Tibial nerve (tissue), 4 donors: ENCODE data around the gene CYP2B6. TPM values are rescaled to one million over a fixed set of nuclear protein-coding genes. Genes with fewer than 3 reads are reported as not detected.

ENCODE experiments used
- DNase-seq, 2 donors: peaks; one replicate each; pipeline ENCODE4 v3.0.0-alpha.2; 2019; ENCODE audit warnings: low spot score in 2 of 2
- H3K27ac ChIP-seq, 4 donors: fragments of 200-600 bp; sonication (generic) in 3 of 4; one replicate each; pipeline ENCODE4 v1.5.1; 2017 to 2019; ENCODE audit warnings: mild to moderate bottlenecking in 1 of 4
- H3K27me3 ChIP-seq, 2 donors: fragments of 200-600 bp; sonication (generic) in 1 of 2; one replicate each; pipeline versions ENCODE4 v1.5.1 to v1.6.0; 2017 to 2019
- H3K36me3 ChIP-seq, 3 donors: fragments of 200-600 bp; sonication (generic); one replicate each; pipeline ENCODE4 v1.5.1; 2018 to 2019
- H3K4me1 ChIP-seq, 4 donors: fragments of 200-600 bp; sonication (generic) in 3 of 4; one replicate each; pipeline ENCODE4 v1.5.1; 2017 to 2019
- H3K4me3 ChIP-seq, 4 donors: fragments of 200-600 bp; sonication (generic) in 3 of 4; one replicate each; pipeline ENCODE4 v1.5.1; 2017 to 2019; ENCODE audit warnings: mild to moderate bottlenecking in 1 of 4, moderate library complexity in 1 of 4
- H3K9me3 ChIP-seq, 4 donors: fragments of 200-600 bp; sonication (generic) in 3 of 4; one replicate each; pipeline ENCODE4 v1.5.1; 2017 to 2019
- CTCF ChIP-seq, 5 experiments: fragments of 200-600 bp in 3 of 5; fragments of 450-650 bp in 2 of 5; sonication (generic) in 3 of 5; IDR thresholded peaks; one replicate each; pipeline ENCODE4 v1.5.1; 2016 to 2019; ENCODE audit warnings: antibody characterized with exemption in 5 of 5, mild to moderate bottlenecking in 3 of 5, moderate library complexity in 2 of 5
- EP300 ChIP-seq, 2 donors: sonication (generic); formaldehyde crosslinking; IDR thresholded peaks; one replicate each; pipeline ENCODE4 v1.6.1; 2017; ENCODE audit warnings: antibody characterized with exemption in 2 of 2, mild to moderate bottlenecking in 1 of 2
- POLR2A ChIP-seq, 2 donors: fragments of 450-650 bp; IDR thresholded peaks; one replicate each; pipeline ENCODE4 v1.6.1; 2017; ENCODE audit warnings: antibody characterized with exemption in 2 of 2, mild to moderate bottlenecking in 2 of 2, moderate library complexity in 2 of 2
- WGBS, 2 donors: methylation state at CpG; one replicate each; pipeline ENCODE4 v1.1.5; 2018; 5-methylcytosine and 5-hydroxymethylcytosine counted together
- total RNA-seq, 4 donors: library from RNA; depleted of rRNA; stranded (reverse); fragments of >200 nt; gene quantifications; one replicate each; pipeline ENCODE4 v1.1.0, GENCODE V29; 2016

CYP2B6 gene
- total RNA-seq, 4 donors from 2014 or later = not detected

GRCh38 chr19:41019346-41019745, 28.3 kb downstream of the CYP2B6 start:
- 60 to 62% methylated on average over 5 of the region's 5 CpGs for WGBS, 2 donors
- H3K36me3 ChIP-seq = no peaks in the 10 kb centered on the region
- no peak for DNase-seq

GRCh38 chr19:41023193-41023592, 32.1 kb downstream of the CYP2B6 start:
- Histone ChIP-seq H3K36me3 (no peaks in the 10 kb centered on the region), H3K4me1 (no peaks in the 10 kb centered on the region), H3K9me3 (no peaks in the 10 kb centered on the region), H3K4me3 (no peak overlapping the region), H3K27ac (no peak overlapping the region), H3K27me3 (peaks cover 0 to 9% of the 10 kb centered on the region in 2 donors)
- WGBS, 2 donors = 44 to 53% methylated on average over 2 of the region's 2 CpGs
- TF ChIP-seq EP300 (IDR thresholded peaks at IDR 0.05) = no peak
- no peak for TF ChIP-seq CTCF (IDR thresholded peaks at IDR 0.05)
- TF ChIP-seq POLR2A (IDR thresholded peaks at IDR 0.05) = no peak
- no peak for DNase-seq

More at GRCh38 chr19:41019346-41019745, 28.3 kb downstream of the CYP2B6 start:
- H3K27ac ChIP-seq = no peak overlapping the region
- no peaks in the 10 kb centered on the region for H3K9me3 ChIP-seq
- TF ChIP-seq EP300 (IDR thresholded peaks at IDR 0.05) = no peak
- no peak for TF ChIP-seq POLR2A (IDR thresholded peaks at IDR 0.05)
- TF ChIP-seq CTCF (IDR thresholded peaks at IDR 0.05) = no peak
- H3K27me3 ChIP-seq = no peaks in the 10 kb centered on the region
- no peak overlapping the region for H3K4me3 ChIP-seq
- no peaks in the 10 kb centered on the region for H3K4me1 ChIP-seq

- TF ChIP-seq POLR2A (IDR thresholded peaks at IDR 0.05) = no peak
- no peak for TF ChIP-seq CTCF (IDR thresholded peaks at IDR 0.05)
- no peak for TF ChIP-seq EP300 (IDR thresholded peaks at IDR 0.05)
Observed at GRCh38 chr19:41025411-41025810, 34.3 kb downstream of the CYP2B6 start.

GRCh38 chr19:41025871-41026270, 34.8 kb downstream of the CYP2B6 start:
- whole genome bisulfite sequencing, 2 donors = 5 to 23% methylated on average over 24 to 32 of the region's 32 CpGs
- no peak for DNase-seq
- Histone ChIP-seq H3K4me3 (no peak overlapping the region), H3K27me3 (peaks cover 0 to 9% of the 10 kb centered on the region in 2 donors), H3K27ac (no peak overlapping the region), H3K36me3 (no peaks in the 10 kb centered on the region), H3K4me1 (no peaks in the 10 kb centered on the region), H3K9me3 (no peaks in the 10 kb centered on the region)
- no peak for TF ChIP-seq CTCF (IDR thresholded peaks at IDR 0.05)
- no peak for TF ChIP-seq EP300 (IDR thresholded peaks at IDR 0.05)
- TF ChIP-seq POLR2A (IDR thresholded peaks at IDR 0.05) = no peak

More at GRCh38 chr19:41025411-41025810, 34.3 kb downstream of the CYP2B6 start:
- H3K36me3 ChIP-seq = no peaks in the 10 kb centered on the region
- 67 to 81% methylated on average over 8 to 9 of the region's 9 CpGs for whole genome bisulfite sequencing, 2 donors
- no peak for DNase-seq
- H3K4me3 ChIP-seq = no peak overlapping the region
- H3K9me3 ChIP-seq = no peaks in the 10 kb centered on the region
- no peak overlapping the region for H3K27ac ChIP-seq
- no peaks in the 10 kb centered on the region for H3K4me1 ChIP-seq
- H3K27me3 ChIP-seq = peaks cover 0 to 9% of the 10 kb centered on the region in 2 donors

- no peak for TF ChIP-seq EP300 (IDR thresholded peaks at IDR 0.05)
- TF ChIP-seq POLR2A (IDR thresholded peaks at IDR 0.05) = no peak
- TF ChIP-seq CTCF (IDR thresholded peaks at IDR 0.05) = no peak
- H3K4me3 ChIP-seq = no peak overlapping the region
- no peaks in the 10 kb centered on the region for H3K9me3 ChIP-seq
- no peaks in the 10 kb centered on the region for H3K36me3 ChIP-seq
- WGBS, 2 donors = 73 to 78% methylated on average over 6 of the region's 6 CpGs
- H3K27me3 ChIP-seq = peaks cover 0 to 9% of the 10 kb centered on the region in 2 donors
- no peaks in the 10 kb centered on the region for H3K4me1 ChIP-seq
- H3K27ac ChIP-seq = no peak overlapping the region
- DNase-seq = no peak
Observed at GRCh38 chr19:41027273-41027967, 36.3 kb downstream of the CYP2B6 start.
